ENCODE measurements around the gene LAMA3.

DNA sequence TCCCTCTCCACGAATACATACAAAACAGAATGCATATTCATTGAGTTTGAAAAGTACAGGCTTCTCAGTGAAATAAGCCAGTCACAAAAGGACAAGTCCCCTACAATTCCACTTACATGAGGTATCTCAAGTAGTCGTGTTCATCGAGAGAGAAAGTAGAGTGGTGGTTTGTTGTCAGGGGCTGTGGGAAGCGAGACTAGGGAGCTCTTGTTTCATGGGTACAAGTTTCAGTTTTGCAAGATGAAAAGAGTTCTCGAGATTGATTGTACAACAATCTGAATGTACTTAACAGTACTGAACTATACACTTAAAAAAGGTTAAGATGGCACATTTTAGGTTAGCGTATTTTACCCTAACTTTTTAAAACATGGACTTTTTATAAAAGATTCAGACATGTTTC lies 253.9 kb downstream of the LAMA3 start:
- no peak for TF ChIP-seq POLR2A (IDR thresholded peaks at IDR 0.05; ENCODE audit: low read depth, low read length)
- TF ChIP-seq, protein P1, sequence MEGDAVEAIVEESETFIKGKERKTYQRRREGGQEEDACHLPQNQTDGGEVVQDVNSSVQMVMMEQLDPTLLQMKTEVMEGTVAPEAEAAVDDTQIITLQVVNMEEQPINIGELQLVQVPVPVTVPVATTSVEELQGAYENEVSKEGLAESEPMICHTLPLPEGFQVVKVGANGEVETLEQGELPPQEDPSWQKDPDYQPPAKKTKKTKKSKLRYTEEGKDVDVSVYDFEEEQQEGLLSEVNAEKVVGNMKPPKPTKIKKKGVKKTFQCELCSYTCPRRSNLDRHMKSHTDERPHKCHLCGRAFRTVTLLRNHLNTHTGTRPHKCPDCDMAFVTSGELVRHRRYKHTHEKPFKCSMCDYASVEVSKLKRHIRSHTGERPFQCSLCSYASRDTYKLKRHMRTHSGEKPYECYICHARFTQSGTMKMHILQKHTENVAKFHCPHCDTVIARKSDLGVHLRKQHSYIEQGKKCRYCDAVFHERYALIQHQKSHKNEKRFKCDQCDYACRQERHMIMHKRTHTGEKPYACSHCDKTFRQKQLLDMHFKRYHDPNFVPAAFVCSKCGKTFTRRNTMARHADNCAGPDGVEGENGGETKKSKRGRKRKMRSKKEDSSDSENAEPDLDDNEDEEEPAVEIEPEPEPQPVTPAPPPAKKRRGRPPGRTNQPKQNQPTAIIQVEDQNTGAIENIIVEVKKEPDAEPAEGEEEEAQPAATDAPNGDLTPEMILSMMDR (IDR thresholded peaks at IDR 0.05; ENCODE audit: extremely low read depth in 1 of 2, insufficient read depth in 1 of 2, low read depth in 1 of 2, low read length in 2 of 2), result no peak
- no peak for TF ChIP-seq MYC (IDR thresholded peaks at IDR 0.05; ENCODE audit: low read depth, low read length)
- no peak for TF ChIP-seq EZH2 (IDR thresholded peaks at IDR 0.05; ENCODE audit: borderline replicate concordance, low read depth, low read length, severe bottlenecking)
- no peak for TF ChIP-seq POLR2AphosphoS5 (IDR thresholded peaks at IDR 0.05; ENCODE audit: insufficient read depth, low read depth, low read length)
- TF ChIP-seq MAX (IDR thresholded peaks at IDR 0.05; ENCODE audit: insufficient read depth, insufficient read length), result no peak
- no peak for TF ChIP-seq FOS (IDR thresholded peaks at IDR 0.05; ENCODE audit: borderline replicate concordance, insufficient read depth, low read length)
- TF ChIP-seq JUN (IDR thresholded peaks at IDR 0.05; ENCODE audit: borderline replicate concordance, insufficient read depth, insufficient read length, low read depth), result no peak

Data from endothelial cell of umbilical vein (primary cell).